Epithelial cell of esophagus (primary cell): ENCODE data around the gene CLIC5.

Experiments
- DNase-seq: peaks from one replicate; pipeline ENCODE4 v3.0.0; 2010; ENCODE audit warnings: low read depth
- H3K4me3 ChIP-seq: 2 replicates; pipeline ENCODE4 v1.5.1; 2011; ENCODE audit warnings: mild to moderate bottlenecking, low read length, control low read depth
- TF ChIP-seq, protein P1 (sequence below): IDR thresholded peaks from 2 replicates; pipeline ENCODE4 v1.5.1; 2011; ENCODE audit warnings: low read depth, mild to moderate bottlenecking, low read length, control low read depth, inconsistent platforms; ENCODE audit not compliant: insufficient read depth; ENCODE audit errors: missing control alignments

The CLIC5 gene

DNA sequence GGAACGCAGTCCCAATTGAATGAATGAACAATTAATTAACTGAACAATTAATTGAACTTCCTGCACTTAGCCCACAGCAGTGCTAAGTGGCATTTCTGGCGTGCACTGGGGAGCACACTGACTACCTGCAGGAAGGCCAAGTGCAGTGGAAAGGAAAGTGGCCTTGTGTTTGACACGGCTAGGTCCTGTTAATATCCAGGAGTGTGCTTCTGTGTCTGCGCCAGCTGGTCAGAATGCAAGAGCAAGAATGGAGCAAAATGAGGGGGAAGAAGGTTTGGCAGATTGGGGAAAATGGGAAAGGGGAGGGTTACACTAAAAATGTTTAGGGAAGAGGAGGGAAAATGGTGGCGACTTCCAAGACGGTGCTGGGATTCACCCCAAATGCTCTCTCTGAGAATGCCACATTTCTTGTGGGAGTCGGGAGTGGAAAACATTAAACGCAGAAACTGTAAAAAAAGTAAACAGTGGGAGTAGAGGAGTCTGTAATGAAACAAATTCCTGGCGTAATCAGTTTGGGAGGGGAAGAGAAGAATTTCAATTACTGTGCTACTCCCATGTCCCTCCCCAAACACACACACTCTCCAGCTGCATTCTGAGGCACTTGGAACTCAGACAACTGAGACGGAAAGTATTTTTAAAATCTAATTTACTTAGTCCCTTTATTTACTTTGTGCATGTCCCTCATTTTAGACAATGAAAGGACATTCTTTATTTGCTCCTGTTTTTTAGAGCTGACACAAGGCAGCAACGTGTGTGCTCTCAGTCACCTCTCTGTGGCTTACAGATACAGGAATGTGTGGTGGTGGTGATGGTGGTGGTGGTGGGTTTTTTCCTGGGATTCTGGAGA, 64.1 kb downstream of the CLIC5 start:
- H3K4me3 ChIP-seq, result no peak overlapping the region
- DNase-seq, result no peak
- TF ChIP-seq, protein P1, sequence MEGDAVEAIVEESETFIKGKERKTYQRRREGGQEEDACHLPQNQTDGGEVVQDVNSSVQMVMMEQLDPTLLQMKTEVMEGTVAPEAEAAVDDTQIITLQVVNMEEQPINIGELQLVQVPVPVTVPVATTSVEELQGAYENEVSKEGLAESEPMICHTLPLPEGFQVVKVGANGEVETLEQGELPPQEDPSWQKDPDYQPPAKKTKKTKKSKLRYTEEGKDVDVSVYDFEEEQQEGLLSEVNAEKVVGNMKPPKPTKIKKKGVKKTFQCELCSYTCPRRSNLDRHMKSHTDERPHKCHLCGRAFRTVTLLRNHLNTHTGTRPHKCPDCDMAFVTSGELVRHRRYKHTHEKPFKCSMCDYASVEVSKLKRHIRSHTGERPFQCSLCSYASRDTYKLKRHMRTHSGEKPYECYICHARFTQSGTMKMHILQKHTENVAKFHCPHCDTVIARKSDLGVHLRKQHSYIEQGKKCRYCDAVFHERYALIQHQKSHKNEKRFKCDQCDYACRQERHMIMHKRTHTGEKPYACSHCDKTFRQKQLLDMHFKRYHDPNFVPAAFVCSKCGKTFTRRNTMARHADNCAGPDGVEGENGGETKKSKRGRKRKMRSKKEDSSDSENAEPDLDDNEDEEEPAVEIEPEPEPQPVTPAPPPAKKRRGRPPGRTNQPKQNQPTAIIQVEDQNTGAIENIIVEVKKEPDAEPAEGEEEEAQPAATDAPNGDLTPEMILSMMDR, result no peak

DNA sequence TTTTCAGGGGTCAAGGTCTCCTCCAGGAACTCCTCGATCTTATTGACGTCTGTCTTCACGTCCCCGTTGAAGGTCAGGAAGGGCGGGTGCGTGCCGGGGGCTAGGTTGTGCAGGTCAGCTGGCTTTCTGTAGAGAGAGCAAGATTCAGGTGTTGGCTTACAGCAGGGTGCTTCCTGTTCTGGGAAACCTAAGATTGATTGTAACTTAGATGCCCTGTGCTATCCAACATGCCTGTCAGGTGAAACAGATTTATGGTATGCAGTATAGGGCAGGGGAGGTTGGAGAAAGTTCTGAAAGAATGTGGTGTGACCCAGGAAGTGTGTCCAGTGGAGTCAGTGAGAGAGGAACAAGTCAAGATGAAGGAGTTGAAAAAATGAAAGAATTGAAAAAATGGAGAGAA, 66.4 kb downstream of the CLIC5 start:
- TF ChIP-seq, protein P1, result no peak
- DNase-seq, result peak; percentile 14
- no peak overlapping the region for H3K4me3 ChIP-seq

DNA sequence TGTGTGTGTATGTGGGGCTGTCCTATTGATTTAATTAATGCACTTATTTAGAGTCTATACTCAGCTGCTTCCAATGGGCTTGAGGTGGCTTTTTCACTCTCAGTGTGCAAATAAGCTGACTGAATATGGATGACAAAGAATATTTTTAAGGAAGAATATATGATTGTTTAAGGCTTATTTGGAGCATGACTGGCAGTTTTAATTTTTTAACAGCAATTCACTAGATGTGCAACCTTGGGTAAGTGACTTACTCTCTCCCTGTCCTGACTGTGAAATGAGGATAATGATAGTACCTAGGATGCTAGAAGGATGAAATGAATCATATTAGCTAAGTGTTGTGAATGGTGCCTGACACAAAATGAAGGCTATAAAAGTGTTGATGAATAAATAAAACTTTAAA, 67.9 kb downstream of the CLIC5 start:
- TF ChIP-seq, protein P1, result no peak
- DNase-seq, result no peak
- no peak overlapping the region for H3K4me3 ChIP-seq

DNA sequence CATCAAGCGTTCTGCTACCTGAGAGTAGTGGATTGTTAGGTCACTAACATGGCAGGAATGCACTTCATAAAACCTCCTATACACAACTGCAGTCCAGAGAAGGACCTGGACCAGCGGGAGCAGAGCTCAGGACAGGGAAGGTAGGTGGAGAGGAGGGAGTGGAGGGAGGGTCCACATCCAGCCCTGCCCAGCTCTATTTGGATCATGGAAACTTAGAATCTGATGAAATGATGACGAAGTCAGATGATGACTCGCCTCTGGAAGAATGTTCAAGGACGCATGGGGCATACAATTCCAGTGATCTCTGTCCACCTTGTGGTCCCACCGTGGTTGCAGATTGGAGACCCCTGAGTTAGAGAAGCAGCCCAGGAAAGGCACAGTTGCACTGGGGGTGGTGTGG, 68.8 kb downstream of the CLIC5 start:
- TF ChIP-seq, protein P1, result no peak
- H3K4me3 ChIP-seq, result no peak overlapping the region
- no peak for DNase-seq

DNA sequence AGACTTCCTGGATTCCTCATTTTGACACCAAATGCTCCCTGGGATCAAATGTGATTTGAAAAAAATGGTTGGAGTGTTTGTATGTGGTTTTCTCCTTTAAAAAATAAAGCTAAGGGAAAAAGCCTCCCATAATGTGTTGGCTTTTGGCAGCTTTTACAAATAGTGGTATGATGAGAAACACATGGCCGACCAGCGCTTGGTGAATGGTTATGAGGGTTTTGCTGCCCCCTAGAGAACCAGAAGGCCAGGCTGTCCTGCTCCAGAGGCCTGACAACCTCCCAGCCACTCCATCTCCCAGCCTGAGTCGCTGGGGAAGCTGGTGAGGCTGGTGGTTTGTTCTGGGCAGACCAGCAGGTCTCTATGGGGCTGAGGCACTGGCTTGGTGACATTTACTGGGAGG, 69.3 kb downstream of the CLIC5 start:
- TF ChIP-seq, protein P1, result no peak
- no peak for DNase-seq

DNA sequence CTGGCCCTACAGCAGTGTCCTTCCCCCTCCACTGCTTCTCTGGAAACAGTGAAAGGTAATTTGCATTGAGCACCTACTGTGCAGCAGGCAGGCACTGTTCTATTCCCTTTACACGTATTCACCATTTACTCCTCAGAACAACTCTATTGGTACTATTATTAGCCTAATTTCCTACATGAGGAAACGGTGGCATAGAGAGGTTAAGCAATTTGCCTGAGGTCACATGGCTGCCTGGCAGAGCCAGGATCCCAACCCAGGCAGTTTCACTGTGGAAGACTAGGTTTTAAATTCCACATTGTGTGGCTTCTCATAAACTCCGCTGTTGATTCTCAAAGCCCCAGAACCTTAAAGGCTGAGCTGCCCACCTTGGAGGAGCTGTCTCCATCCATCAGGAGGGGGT, 72.7 kb downstream of the CLIC5 start:
- H3K4me3 ChIP-seq, result no peak overlapping the region
- no peak for DNase-seq
- TF ChIP-seq, protein P1, result no peak

More for the DNA sequence above, 69.3 kb downstream of the CLIC5 start:
- no peak overlapping the region for H3K4me3 ChIP-seq

DNA sequence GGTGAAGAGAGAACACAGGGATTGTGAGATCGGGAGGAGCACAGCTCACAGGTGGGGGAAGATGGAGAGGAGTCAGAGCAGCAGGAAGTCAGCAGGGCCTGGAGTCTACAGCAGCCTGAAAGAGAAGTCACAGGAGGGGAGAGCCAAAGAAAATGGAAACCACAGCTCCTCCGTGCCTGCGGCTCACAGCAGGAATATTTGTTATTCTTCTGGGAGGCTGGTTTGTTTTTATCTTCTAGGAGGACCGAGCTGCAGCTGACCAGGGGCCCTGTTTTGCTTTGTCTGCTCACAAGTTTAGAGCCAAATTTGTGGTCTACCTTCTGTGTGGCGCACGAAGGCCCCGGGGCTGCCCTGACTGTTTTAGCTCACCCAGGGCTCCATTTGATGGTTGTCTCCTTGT, 81.8 kb downstream of the CLIC5 start:
- TF ChIP-seq, protein P1, result no peak
- no peak overlapping the region for H3K4me3 ChIP-seq
- no peak for DNase-seq
